ENCODE results near the gene TNFAIP8L2. TPM values are rescaled to one million over a fixed set of nuclear protein-coding genes. Genes with fewer than 3 reads are reported as not detected.
A peak's percentile ranks its signal among the peaks of the same experiment; 100 is the strongest.

The TNFAIP8L2 gene
- total and polyA plus RNA-seq, 10 donors = 26.3 to 63.4 (median 44.7) TPM

GRCh38 chr1:151158326-151158725, 1.9 kb downstream of the TNFAIP8L2 start:
- Histone ChIP-seq H3K36me3 (peaks cover 0 to 63% (median 23%) of the 10 kb centered on the region in 6 donors), H3K9me3 (no peaks in the 10 kb centered on the region), H3K4me1 (peaks cover 15 to 77% (median 55%) of the 10 kb centered on the region in 6 donors), H3K4me3 (peak overlapping the region in 6 of 8 donors; percentile 55 to 91 (median 66)), H3K27me3 (replicated peaks in 1 of 7) (no peaks in the 10 kb centered on the region), H3K27ac (peak overlapping the region in 7 of 8 donors; percentile 83 to 94 (median 85))
- WGBS, 5 donors = 18 to 63% (median 52%) methylated on average over 5 of the region's 5 CpGs
- TF ChIP-seq POLR2AphosphoS5 (IDR thresholded peaks at IDR 0.05) = no peak
- TF ChIP-seq POLR2A (IDR thresholded peaks at IDR 0.05) = no peak
- no peak for TF ChIP-seq CTCF (IDR thresholded peaks at IDR 0.05 in 8 of 11, conservative IDR thresholded peaks at IDR 0.05 in 3 of 11)
- DNase-seq = peak; percentile 77
- intact Hi-C loops (cut with DNase I; ENCODE audit: low total_unique reads) = loop anchor here (5.0 kb wide), 1 partner anchor 56 kb away; no protein-coding TSS in a partner anchor

- peaks cover 15 to 82% (median 58%) of the 10 kb centered on the region in 6 donors for H3K4me1 ChIP-seq
- intact Hi-C loops (cut with DNase I; ENCODE audit: low total_unique reads) = loop anchor here (5.0 kb wide), 1 partner anchor 56 kb away; no protein-coding TSS in a partner anchor
- H3K36me3 ChIP-seq = peaks cover 0 to 68% (median 23%) of the 10 kb centered on the region in 6 donors
- WGBS, 5 donors = 84 to 89% (median 86%) methylated on average over 19 to 22 of the region's 22 CpGs
- TF ChIP-seq POLR2AphosphoS5 (IDR thresholded peaks at IDR 0.05) (peak in 2 of 3 donors; percentile 12 to 45), CTCF (IDR thresholded peaks at IDR 0.05 in 8 of 11, conservative IDR thresholded peaks at IDR 0.05 in 3 of 11) (no peak)
- no peaks in the 10 kb centered on the region for H3K27me3 ChIP-seq (replicated peaks in 1 of 7)
- H3K27ac ChIP-seq = peak overlapping the region in 7 of 8 donors; percentile 83 to 94 (median 85)
- H3K9me3 ChIP-seq = no peaks in the 10 kb centered on the region
- peak; percentile 78 for DNase-seq
- H3K4me3 ChIP-seq = peak overlapping the region in 5 of 8 donors; percentile 55 to 91 (median 67)
These were observed 2.4 kb downstream of the TNFAIP8L2 start for GRCh38 chr1:151158751-151159251.

- peaks cover 0 to 73% (median 23%) of the 10 kb centered on the region in 6 donors for H3K36me3 ChIP-seq
These were observed 2.9 kb downstream of the TNFAIP8L2 start for GRCh38 chr1:151159373-151159772.

More at GRCh38 chr1:151159373-151159772, 2.9 kb downstream of the TNFAIP8L2 start:
- Histone ChIP-seq H3K9me3 (no peaks in the 10 kb centered on the region), H3K4me1 (peaks cover 19 to 87% (median 62%) of the 10 kb centered on the region in 6 donors), H3K27ac (peak overlapping the region in 7 of 8 donors; percentile 22 to 94 (median 85)), H3K4me3 (peak overlapping the region in 2 of 8 donors; percentile 67 to 91), H3K27me3 (replicated peaks in 1 of 7) (no peaks in the 10 kb centered on the region)
- TF ChIP-seq POLR2AphosphoS5 (IDR thresholded peaks at IDR 0.05) = no peak
- no peak for TF ChIP-seq POLR2A (IDR thresholded peaks at IDR 0.05)
- no peak for TF ChIP-seq CTCF (IDR thresholded peaks at IDR 0.05 in 8 of 11, conservative IDR thresholded peaks at IDR 0.05 in 3 of 11)
- intact Hi-C loops (cut with DNase I; ENCODE audit: low total_unique reads) = loop anchor here (5.0 kb wide), 1 partner anchor 57 kb away; no protein-coding TSS in a partner anchor
- DNase-seq = peak; percentile 22

Data from spleen (tissue), 11 donors.